OCI-LY3 (cell line): Measurements from ENCODE around the gene RAD54L2.
"Not testable (repeated sequence)": the region's sequence is repeated elsewhere in the genome, so short reads cannot be mapped to it uniquely, and the experiment has no call there.

Source experiments
- H2AFZ ChIP-seq: fragments of 200-600, 300-600 bp; shearing (Covaris generic); 2 replicates; pipeline ENCODE4 v1.6.0; 2014; ENCODE audit warnings: antibody characterized with exemption, low read depth, low read length
- H3K27ac ChIP-seq: fragments of 200-600, 300-600 bp; sonication (generic); 2 replicates; pipeline ENCODE4 v1.5.1; 2014; ENCODE audit warnings: mild to moderate bottlenecking, low read length, moderate library complexity, mixed read lengths
- H3K27me3 ChIP-seq: fragments of 200-600, 300-600 bp; sonication (generic); 2 replicates; pipeline ENCODE4 v1.6.1; 2014; ENCODE audit warnings: low read depth, low read length, mixed read lengths
- H3K36me3 ChIP-seq: fragments of 200-600, 300-600 bp; sonication (generic); replicated peaks from 2 replicates; pipeline ENCODE3; 2014; ENCODE audit warnings: low read depth, low read length, mixed read lengths
- H3K4me1 ChIP-seq: fragments of 300-600, 200-600 bp; sonication (generic); 2 replicates; pipeline ENCODE4 v1.6.1; 2014; ENCODE audit warnings: low read length, mixed read lengths
- H3K4me2 ChIP-seq: fragments of 200-600, 300-600 bp; sonication (generic); 2 replicates; pipeline ENCODE4 v1.6.1; 2014; ENCODE audit warnings: low read length, mixed read lengths
- H3K4me3 ChIP-seq: fragments of 300-600, 200-600 bp; sonication (generic); 2 replicates; pipeline ENCODE4 v1.5.1; 2014; ENCODE audit warnings: antibody characterized with exemption, mild to moderate bottlenecking, low read length, moderate library complexity
- H3K79me2 ChIP-seq: fragments of 300-600, 200-600 bp; shearing (Covaris generic); 2 replicates; pipeline ENCODE4 v1.6.1; 2014; ENCODE audit warnings: mild to moderate bottlenecking, low read length, mixed read lengths
- H3K9ac ChIP-seq: fragments of 300-600, 200-600 bp; shearing (Covaris generic); 2 replicates; pipeline ENCODE4 v1.6.0; 2014; ENCODE audit warnings: mild to moderate bottlenecking, low read length, moderate library complexity
- H3K9me3 ChIP-seq: fragments of 200-600, 300-600 bp; shearing (Covaris generic); 2 replicates; pipeline ENCODE4 v1.6.1; 2014; ENCODE audit warnings: low read length, mixed read lengths; ENCODE audit not compliant: insufficient read depth
- H4K20me1 ChIP-seq: fragments of 200-600, 300-600 bp; sonication (generic); 2 replicates; pipeline ENCODE4 v1.6.1; 2016; ENCODE audit warnings: low read length, mixed read lengths; ENCODE audit not compliant: insufficient read depth
- CTCF ChIP-seq: fragments of 200-600, 300-600 bp; sonication (generic); IDR thresholded peaks from 2 replicates; pipeline ENCODE4 v1.5.1; 2014; ENCODE audit warnings: antibody characterized with exemption, low read length, low read depth
- EZH2phosphoT487 ChIP-seq: fragments of 200-600 bp; shearing (Covaris generic); IDR thresholded peaks from 2 replicates; pipeline ENCODE4 v1.6.1; 2018; ENCODE audit warnings: antibody characterized with exemption, mixed run types, low read depth

Gene RAD54L2

GRCh38 chr3:51538115-51538458 is 432 bp upstream of the RAD54L2 start:
- H3K27ac ChIP-seq = no peak overlapping the region

GRCh38 chr3:51539291-51539941 is 897 bp downstream of the RAD54L2 start:
- peaks cover 59% of the 10 kb centered on the region for H3K79me2 ChIP-seq
- H3K4me2 ChIP-seq = peak overlapping the region; percentile 96
- H3K9me3 ChIP-seq = no peaks in the 10 kb centered on the region
- H4K20me1 ChIP-seq = no peaks in the 10 kb centered on the region
- TF ChIP-seq CTCF (no peak), EZH2phosphoT487 (no peak)
- peak overlapping the region; percentile 96 for H3K9ac ChIP-seq
- peak overlapping the region; percentile 78; the same call in 1 of the 2 replicates for H2AFZ ChIP-seq
- peak overlapping the region; percentile 88 for H3K4me3 ChIP-seq
- H3K4me1 ChIP-seq = peaks cover 18% of the 10 kb centered on the region
- no peaks in the 10 kb centered on the region for H3K27me3 ChIP-seq
- no peak overlapping the region for H3K27ac ChIP-seq
- H3K36me3 ChIP-seq = peaks cover 9% of the 10 kb centered on the region

More at GRCh38 chr3:51538115-51538458, 432 bp upstream of the RAD54L2 start:
- H4K20me1 ChIP-seq = no peaks in the 10 kb centered on the region
- no peak for TF ChIP-seq CTCF
- no peak for TF ChIP-seq EZH2phosphoT487
- H2AFZ ChIP-seq = peak overlapping the region; percentile 100
- peaks cover 18% of the 10 kb centered on the region for H3K4me1 ChIP-seq
- peaks cover 51% of the 10 kb centered on the region for H3K79me2 ChIP-seq
- H3K27me3 ChIP-seq = no peaks in the 10 kb centered on the region
- peak overlapping the region; percentile 88 for H3K4me3 ChIP-seq
- peak overlapping the region; percentile 96 for H3K9ac ChIP-seq
- peaks cover 7% of the 10 kb centered on the region for H3K36me3 ChIP-seq
- H3K4me2 ChIP-seq = peak overlapping the region; percentile 92
- H3K9me3 ChIP-seq = no peaks in the 10 kb centered on the region

- peaks cover 13% of the 10 kb centered on the region for H3K36me3 ChIP-seq
- peaks cover 16% of the 10 kb centered on the region for H3K4me1 ChIP-seq
- H3K27me3 ChIP-seq, H3K4me2 ChIP-seq, H3K9me3 ChIP-seq, H3K9ac ChIP-seq, H4K20me1 ChIP-seq, H3K27ac ChIP-seq, H3K4me3 ChIP-seq, H2AFZ ChIP-seq: not testable (repeated sequence)
- peaks cover 75% of the 10 kb centered on the region for H3K79me2 ChIP-seq
Measured at GRCh38 chr3:51542596-51542995, 4.1 kb downstream of the RAD54L2 start.

GRCh38 chr3:51544011-51544775 is 5.7 kb downstream of the RAD54L2 start:
- Histone ChIP-seq H3K4me2 (no peak overlapping the region), H3K36me3 (peaks cover 13% of the 10 kb centered on the region), H2AFZ (no peak overlapping the region), H3K27me3 (no peaks in the 10 kb centered on the region), H4K20me1 (no peaks in the 10 kb centered on the region), H3K79me2 (peaks cover 60% of the 10 kb centered on the region), H3K27ac (no peak overlapping the region), H3K4me3 (no peak overlapping the region), H3K9ac (no peak overlapping the region), H3K4me1 (peaks cover 12% of the 10 kb centered on the region), H3K9me3 (no peaks in the 10 kb centered on the region)
- no peak for TF ChIP-seq EZH2phosphoT487
- no peak for TF ChIP-seq CTCF
